ENCODE data around the gene KCNQ1.

The KCNQ1 gene

GRCh38 chr11:2471804-2472096 is 26.9 kb downstream of the KCNQ1 start:
- DNase-seq: no peak
- Histone ChIP-seq H3K36me3 (no peaks in the 10 kb centered on the region), H3K9me3 (no peaks in the 10 kb centered on the region), H3K4me1 (no peaks in the 10 kb centered on the region), H3K4me3 (ENCODE audit: low read depth, low read length) (no peak overlapping the region), H3K27me3 (no peaks in the 10 kb centered on the region)
- TF ChIP-seq CTCF (IDR thresholded peaks at IDR 0.05; ENCODE audit: low read depth, low read length): no peak

- Histone ChIP-seq H3K4me3 (ENCODE audit: low read depth, low read length) (no peak overlapping the region), H3K36me3 (no peaks in the 10 kb centered on the region), H3K4me1 (no peaks in the 10 kb centered on the region), H3K9me3 (no peaks in the 10 kb centered on the region), H3K27me3 (no peaks in the 10 kb centered on the region)
- DNase-seq: no peak
- no peak for TF ChIP-seq CTCF (IDR thresholded peaks at IDR 0.05; ENCODE audit: low read depth, low read length)
Measured at GRCh38 chr11:2472428-2473186, 27.8 kb downstream of the KCNQ1 start.

GRCh38 chr11:2473361-2474058 is 28.7 kb downstream of the KCNQ1 start:
- H3K4me3 ChIP-seq (ENCODE audit: low read depth, low read length): no peak overlapping the region
- TF ChIP-seq CTCF (IDR thresholded peaks at IDR 0.05; ENCODE audit: low read depth, low read length): no peak
- no peaks in the 10 kb centered on the region for H3K36me3 ChIP-seq
- H3K27me3 ChIP-seq: no peaks in the 10 kb centered on the region
- H3K9me3 ChIP-seq: no peaks in the 10 kb centered on the region
- no peaks in the 10 kb centered on the region for H3K4me1 ChIP-seq
- no peak for DNase-seq

- Histone ChIP-seq H3K9me3 (no peaks in the 10 kb centered on the region), H3K36me3 (no peaks in the 10 kb centered on the region), H3K27me3 (no peaks in the 10 kb centered on the region), H3K4me3 (ENCODE audit: low read depth, low read length) (no peak overlapping the region), H3K4me1 (no peaks in the 10 kb centered on the region)
- TF ChIP-seq CTCF (IDR thresholded peaks at IDR 0.05; ENCODE audit: low read depth, low read length): no peak
- DNase-seq: no peak
Measured at GRCh38 chr11:2474059-2474901, 29.5 kb downstream of the KCNQ1 start.

- Histone ChIP-seq H3K27me3 (no peaks in the 10 kb centered on the region), H3K4me1 (no peaks in the 10 kb centered on the region), H3K36me3 (no peaks in the 10 kb centered on the region), H3K9me3 (no peaks in the 10 kb centered on the region), H3K4me3 (ENCODE audit: low read depth, low read length) (no peak overlapping the region)
- no peak for DNase-seq
- TF ChIP-seq CTCF (IDR thresholded peaks at IDR 0.05; ENCODE audit: low read depth, low read length): no peak
Measured at GRCh38 chr11:2475136-2475918, 30.5 kb downstream of the KCNQ1 start.

All from BE2C (cell line).